NCI-H2196 (cell line): ENCODE data around the gene LORICRIN.

ENCODE experiments used
- DNase-seq: peaks from one replicate; lab custom pipeline; 2025; ENCODE audit not compliant: unreplicated experiment; lab: John Stamatoyannopoulos, UW

Gene LORICRIN

DNA sequence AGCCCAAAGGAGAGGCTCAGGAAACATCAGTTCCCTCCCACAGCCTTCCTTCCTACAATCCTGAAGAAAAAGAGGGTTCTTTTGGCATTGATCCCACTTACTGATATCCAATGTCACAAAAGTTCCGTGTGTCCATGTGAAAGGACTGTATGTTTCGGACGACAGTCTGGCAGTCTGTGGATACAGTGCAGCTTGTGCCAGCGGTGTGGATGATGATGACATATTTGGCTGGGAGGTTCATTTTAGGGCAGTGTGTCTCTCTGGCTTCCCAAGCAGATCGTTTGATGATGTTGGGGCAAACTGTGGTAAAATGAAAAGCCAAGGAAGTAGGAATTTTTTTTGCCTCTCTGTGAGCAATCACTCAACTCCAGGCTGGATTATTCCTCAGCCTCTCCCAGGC, 42.8 kb downstream of the LORICRIN start:
- no peak for DNase-seq

GRCh38 chr1:153305682-153306081, 46.2 kb downstream of the LORICRIN start:
- DNase-seq, result no peak

DNA sequence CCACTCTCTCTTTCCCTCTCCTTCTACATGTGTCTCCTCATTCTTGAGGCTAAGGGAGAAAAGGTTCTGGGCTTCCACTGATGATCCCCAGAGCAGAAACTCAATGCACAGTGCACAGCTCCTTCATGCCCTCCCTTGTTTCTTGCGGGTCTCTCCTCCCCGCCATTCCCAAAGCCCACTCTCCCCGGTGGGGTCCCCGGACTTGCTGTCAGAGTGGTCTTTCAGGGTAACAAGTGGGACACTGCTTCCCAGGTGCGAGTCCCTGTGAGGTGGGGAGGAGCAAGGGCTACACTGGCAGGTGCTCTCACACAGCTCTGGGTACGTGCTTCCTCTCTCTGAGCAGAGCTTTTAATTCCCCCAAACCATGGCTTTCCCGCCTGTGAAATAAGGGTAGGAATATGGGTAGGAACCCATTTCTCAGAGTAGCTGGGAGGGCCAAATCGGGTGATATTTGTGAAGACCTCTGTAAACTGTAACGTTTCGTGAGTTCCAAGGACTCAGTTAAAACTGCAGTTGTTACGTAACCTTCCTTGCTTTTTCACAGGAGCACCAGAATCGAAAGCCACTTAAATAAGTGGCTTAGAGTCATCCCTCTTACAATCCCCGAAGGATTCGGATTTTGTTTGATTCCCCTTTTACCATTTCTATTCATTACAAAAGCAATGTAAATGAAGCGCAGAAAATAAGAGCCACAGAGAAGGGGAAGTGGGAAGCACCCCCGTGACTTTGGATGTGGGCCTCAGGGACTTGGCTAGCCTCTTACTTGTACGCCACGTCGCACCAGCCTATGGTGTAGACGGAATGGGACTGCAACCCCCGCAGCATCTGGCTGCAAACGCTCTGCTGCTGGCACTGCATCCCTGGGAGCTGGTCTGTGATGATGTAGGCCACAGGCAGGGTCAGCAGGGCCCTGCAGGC, 47.1 kb downstream of the LORICRIN start:
- DNase-seq, result no peak

DNA sequence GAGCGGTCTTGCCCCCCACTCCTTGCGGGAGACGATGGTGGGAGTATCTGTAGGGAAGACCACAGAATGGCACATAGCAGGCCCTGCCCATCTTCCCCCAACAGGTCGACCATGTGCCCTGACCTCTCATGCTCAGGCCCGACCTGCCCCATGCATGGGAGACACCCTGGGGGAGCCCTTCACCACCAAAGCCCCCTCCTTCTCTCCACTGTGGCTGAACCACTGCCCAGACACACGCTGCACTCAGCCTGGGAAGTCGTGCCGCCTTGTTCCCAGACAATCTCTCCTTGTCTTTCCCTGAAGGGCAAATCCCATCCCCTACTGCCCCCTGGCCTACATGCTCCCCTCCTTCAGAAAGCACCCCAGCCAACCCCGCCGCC, 47.7 kb downstream of the LORICRIN start:
- no peak for DNase-seq

GRCh38 chr1:153308540-153308939, 49.1 kb downstream of the LORICRIN start:
- no peak for DNase-seq

- DNase-seq, result no peak
Measured at GRCh38 chr1:153309441-153309840, 50.0 kb downstream of the LORICRIN start.

DNA sequence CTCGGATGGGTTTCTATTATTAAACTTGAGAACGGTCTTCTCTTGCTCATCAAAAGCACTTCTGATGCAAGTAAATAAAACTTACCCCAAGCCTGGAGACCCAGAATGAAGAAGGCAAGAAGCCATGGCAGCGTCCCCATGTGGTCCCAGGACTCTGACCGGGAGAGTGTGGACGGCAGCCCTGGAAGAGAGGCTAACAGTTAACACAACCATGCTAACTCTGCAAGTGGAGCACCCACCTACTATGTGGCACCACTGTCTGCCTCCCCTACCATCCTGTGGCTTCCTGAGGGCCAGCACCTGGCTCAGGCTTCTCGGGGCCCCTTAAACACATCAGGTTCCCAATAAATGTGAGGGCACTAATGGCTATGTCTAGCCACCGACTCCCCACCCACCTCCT, 51.0 kb downstream of the LORICRIN start:
- DNase-seq, result no peak
